SK-N-SH (cell line): ENCODE data around the gene NARS2. TPM values are rescaled to one million over a fixed set of nuclear protein-coding genes. Genes with fewer than 3 reads are reported as not detected.

Experiments
- CTCF ChIA-PET: fragments of 300-600, 350-600 bp; formaldehyde crosslinking; extraction: SDS; loops from one replicate; lab custom pipeline; 2021; lab: Yijun Ruan, JAX
- POLR2A ChIA-PET: fragments of 350-600 bp; sonication (Branson Sonifier 250); formaldehyde crosslinking; extraction: SDS; loops from one replicate; lab custom pipeline; 2020; ENCODE audit warnings: antibody characterized with exemption, inconsistent platforms; lab: Yijun Ruan, JAX
- DNase-seq: peaks from one replicate; pipeline ENCODE4 v3.0.0; 2012
- H2AFZ ChIP-seq: fragments of 200-600 bp; sonication (generic); 2 replicates; pipeline ENCODE4 v1.8.1; 2016; ENCODE audit warnings: antibody characterized with exemption, mild to moderate bottlenecking, low read depth
- H3F3A ChIP-seq: fragments of 200-600 bp; sonication (generic); replicated peaks from 2 replicates; pipeline ENCODE3; 2016; ENCODE audit warnings: antibody characterized with exemption, mild to moderate bottlenecking; ENCODE audit not compliant: insufficient read depth
- H3K27ac ChIP-seq, 2 experiments: fragments of 200-500 bp in 1 of 2; fragments of 200-600 bp in 1 of 2; sonication (Bioruptor generic) in 1 of 2; sonication (generic), shearing (Covaris generic) in 1 of 2; 2 replicates each; pipeline versions ENCODE4 v1.5.1 to v1.6.1; 2014 to 2016; ENCODE audit warnings: low read depth in 2 of 2, inconsistent platforms in 1 of 2, low read length in 1 of 2, mild to moderate bottlenecking in 1 of 2, mixed read lengths in 1 of 2
- H3K27me3 ChIP-seq: fragments of 200-600 bp; sonication (generic), shearing (Covaris generic); 2 replicates; pipeline ENCODE4 v1.6.1; 2016; ENCODE audit warnings: mixed run types; ENCODE audit not compliant: insufficient read depth
- H3K36me3 ChIP-seq, 2 experiments: fragments of 200-500 bp in 1 of 2; fragments of 200-600 bp in 1 of 2; sonication (Bioruptor generic) in 1 of 2; sonication (generic) in 1 of 2; replicated peaks in 1 of 2; 2 replicates each; pipeline versions ENCODE3 to v1.5.1; 2014 to 2016; ENCODE audit warnings: low read length in 1 of 2, mild to moderate bottlenecking in 1 of 2; ENCODE audit not compliant: insufficient read depth in 2 of 2, control insufficient read depth in 1 of 2
- H3K4me1 ChIP-seq, 2 experiments: fragments of 200-500 bp in 1 of 2; fragments of 200-600 bp in 1 of 2; sonication (Bioruptor generic) in 1 of 2; sonication (generic), shearing (Covaris generic) in 1 of 2; 2 replicates each; pipeline versions ENCODE4 v1.5.1 to v1.6.1; 2014 to 2016; ENCODE audit warnings: low read depth in 1 of 2, low read length in 1 of 2, mixed run types in 1 of 2; ENCODE audit not compliant: insufficient read depth in 2 of 2, control insufficient read depth in 1 of 2
- H3K4me2 ChIP-seq: fragments of 200-600 bp; sonication (generic), shearing (Covaris generic); 2 replicates; pipeline ENCODE4 v1.6.1; 2017; ENCODE audit warnings: mixed run types
- H3K4me3 ChIP-seq, 2 experiments: fragments of 200-500 bp in 1 of 2; fragments of 200-600 bp in 1 of 2; sonication (Bioruptor generic) in 1 of 2; sonication (generic), shearing (Covaris generic) in 1 of 2; 2 replicates each; pipeline versions ENCODE4 v1.5.1 to v1.8.1; 2014 to 2016; ENCODE audit warnings: low read depth in 2 of 2, inconsistent platforms in 1 of 2, low read length in 1 of 2, mild to moderate bottlenecking in 1 of 2, mixed read lengths in 1 of 2, moderate library complexity in 1 of 2
- H3K79me2 ChIP-seq: fragments of 200-600 bp; sonication (generic); 2 replicates; pipeline ENCODE4 v1.8.1; 2017; ENCODE audit warnings: mild to moderate bottlenecking; ENCODE audit not compliant: insufficient read depth
- H3K9ac ChIP-seq: fragments of 200-600 bp; sonication (generic); 2 replicates; pipeline ENCODE4 v1.6.1; 2017; ENCODE audit warnings: mixed run types
- H3K9me2 ChIP-seq: fragments of 200-600 bp; sonication (generic); 2 replicates; pipeline ENCODE4 v1.6.1; 2017; ENCODE audit warnings: mixed run types
- H3K9me3 ChIP-seq: fragments of 200-600 bp; sonication (generic); 2 replicates; pipeline ENCODE4 v1.6.1; 2017; ENCODE audit warnings: mixed run types, mild to moderate bottlenecking, moderate library complexity
- H4K20me1 ChIP-seq: fragments of 200-600 bp; sonication (generic); 2 replicates; pipeline ENCODE4 v1.6.1; 2017; ENCODE audit warnings: mild to moderate bottlenecking, mixed run types; ENCODE audit not compliant: insufficient read depth
- ELF1 ChIP-seq: IDR thresholded peaks from 2 replicates; pipeline ENCODE4 v1.4.0; 2012
- FOSL2 ChIP-seq: IDR thresholded peaks from 2 replicates; pipeline ENCODE4 v1.4.0; 2012; ENCODE audit warnings: low read depth, mild to moderate bottlenecking, moderate library complexity, borderline replicate concordance
- FOXJ3 ChIP-seq: sonication (generic); formaldehyde crosslinking; IDR thresholded peaks from 2 replicates; pipeline ENCODE4 v1.5.1; 2020; ENCODE audit warnings: mild to moderate bottlenecking, missing genetic modification reagents
- FOXM1 ChIP-seq: IDR thresholded peaks from 2 replicates; pipeline ENCODE4 v1.4.0; 2012; ENCODE audit warnings: low read depth, mild to moderate bottlenecking
- GATA2 ChIP-seq: sonication (generic); formaldehyde crosslinking; IDR thresholded peaks from 2 replicates; pipeline ENCODE4 v1.5.0; 2020; ENCODE audit warnings: mild to moderate bottlenecking, missing genetic modification reagents
- JUND ChIP-seq: IDR thresholded peaks from 2 replicates; pipeline ENCODE4 v1.4.0; 2012
- MEF2A ChIP-seq: IDR thresholded peaks from 2 replicates; pipeline ENCODE4 v1.4.0; 2012; ENCODE audit warnings: low read depth, borderline replicate concordance
- MXI1 ChIP-seq: IDR thresholded peaks from 2 replicates; pipeline ENCODE4 v1.6.1; 2012; ENCODE audit warnings: mild to moderate bottlenecking, low read depth, low read length, improper control_type of control experiment
- NFIC ChIP-seq: IDR thresholded peaks from 2 replicates; pipeline ENCODE4 v1.4.0; 2012; ENCODE audit warnings: borderline replicate concordance
- PBX3 ChIP-seq: IDR thresholded peaks from 2 replicates; pipeline ENCODE4; 2012
- POLR2AphosphoS5 ChIP-seq: IDR thresholded peaks from 2 replicates; pipeline ENCODE4 v1.6.1; 2012; ENCODE audit warnings: low read depth, low read length
- RAD21 ChIP-seq: IDR thresholded peaks from 2 replicates; pipeline ENCODE4 v1.6.1; 2012; ENCODE audit warnings: mild to moderate bottlenecking, low read length
- RCOR1 ChIP-seq: fragments of 150-350 bp; IDR thresholded peaks from 2 replicates; pipeline ENCODE4 v1.6.1; 2017; ENCODE audit warnings: antibody characterized with exemption, low read length
- SIN3A ChIP-seq: IDR thresholded peaks from 2 replicates; pipeline ENCODE4 v1.6.1; 2012; ENCODE audit warnings: low read depth, mild to moderate bottlenecking, low read length, moderate library complexity, borderline replicate concordance
- SMC3 ChIP-seq: IDR thresholded peaks from 2 replicates; pipeline ENCODE4 v1.6.1; 2012; ENCODE audit warnings: low read depth, low read length, improper control_type of control experiment
- TAF1 ChIP-seq: IDR thresholded peaks from 2 replicates; pipeline ENCODE4 v1.6.1; 2012; ENCODE audit warnings: low read depth, mild to moderate bottlenecking, low read length, moderate library complexity, borderline replicate concordance
- YY1 ChIP-seq: IDR thresholded peaks from 2 replicates; pipeline ENCODE4 v1.4.0; 2012; ENCODE audit warnings: low read depth, mild to moderate bottlenecking
- ZBTB33 ChIP-seq: IDR thresholded peaks from 2 replicates; pipeline ENCODE4 v1.4.0; 2012; ENCODE audit warnings: low read depth, borderline replicate concordance
- WGBS: methylation state at CpG from one replicate; pipeline ENCODE4 v1.1.6; 2017; ENCODE audit warnings: low lambda C conversion rate; 5-methylcytosine and 5-hydroxymethylcytosine counted together
- polyA plus RNA-seq, 3 experiments: library from polyadenylated mRNA; depleted of rRNA; stranded (reverse); fragments of >200 nt; gene quantifications; 2 replicates each; pipeline ENCODE4 v1.2.3, GENCODE V29; 2012
- TF ChIP-seq, protein P1 (sequence below): fragments of 200-600 bp; sonication (generic); IDR thresholded peaks from 2 replicates; pipeline ENCODE4 v1.6.1; 2017; ENCODE audit warnings: antibody characterized with exemption, mild to moderate bottlenecking, moderate library complexity
- TF ChIP-seq, protein P2 (sequence below): IDR thresholded peaks from 2 replicates; pipeline ENCODE4 v1.4.0; 2012; ENCODE audit warnings: low read depth, borderline replicate concordance

Gene NARS2
- polyA plus RNA-seq, 1 of the 3 experiments (the other 2 are of a cell fraction), result 8.9 TPM

- H3K4me2 ChIP-seq, result no peak overlapping the region
- H2AFZ ChIP-seq, result no peak overlapping the region
- peaks cover 0 to 3% of the 10 kb centered on the region in 2 experiments; a peak in 1 of 4 replicates for H3K4me1 ChIP-seq
- H3K9me2 ChIP-seq, result no peaks in the 10 kb centered on the region
- H3K79me2 ChIP-seq, result no peaks in the 10 kb centered on the region
- DNase-seq, result no peak
- WGBS, result 83% methylated on average over 6 of the region's 6 CpGs
- ChIA-PET CTCF (interaction anchor here (3.4 kb wide), 1 partner anchor 14 kb away, joined by 22 read pairs; no protein-coding TSS in a partner anchor), POLR2A (no interaction called here)
- H4K20me1 ChIP-seq, result no peaks in the 10 kb centered on the region
- no peak overlapping the region for H3K9ac ChIP-seq
- H3K27ac ChIP-seq, result no peak overlapping the region
- H3K4me3 ChIP-seq, result no peak overlapping the region
- no peaks in the 10 kb centered on the region for H3F3A ChIP-seq
- H3K36me3 ChIP-seq, result peaks cover 5 to 13% of the 10 kb centered on the region in 2 experiments
- H3K27me3 ChIP-seq, result no peaks in the 10 kb centered on the region
- H3K9me3 ChIP-seq, result no peaks in the 10 kb centered on the region
- TF ChIP-seq POLR2AphosphoS5 (no peak), NFIC (no peak), RCOR1 (no peak), TAF1 (no peak), SIN3A (no peak), ELF1 (no peak), GATA2 (no peak), MEF2A (no peak), MXI1 (no peak), SMC3 (no peak), JUND (no peak)
- TF ChIP-seq, protein P1, sequence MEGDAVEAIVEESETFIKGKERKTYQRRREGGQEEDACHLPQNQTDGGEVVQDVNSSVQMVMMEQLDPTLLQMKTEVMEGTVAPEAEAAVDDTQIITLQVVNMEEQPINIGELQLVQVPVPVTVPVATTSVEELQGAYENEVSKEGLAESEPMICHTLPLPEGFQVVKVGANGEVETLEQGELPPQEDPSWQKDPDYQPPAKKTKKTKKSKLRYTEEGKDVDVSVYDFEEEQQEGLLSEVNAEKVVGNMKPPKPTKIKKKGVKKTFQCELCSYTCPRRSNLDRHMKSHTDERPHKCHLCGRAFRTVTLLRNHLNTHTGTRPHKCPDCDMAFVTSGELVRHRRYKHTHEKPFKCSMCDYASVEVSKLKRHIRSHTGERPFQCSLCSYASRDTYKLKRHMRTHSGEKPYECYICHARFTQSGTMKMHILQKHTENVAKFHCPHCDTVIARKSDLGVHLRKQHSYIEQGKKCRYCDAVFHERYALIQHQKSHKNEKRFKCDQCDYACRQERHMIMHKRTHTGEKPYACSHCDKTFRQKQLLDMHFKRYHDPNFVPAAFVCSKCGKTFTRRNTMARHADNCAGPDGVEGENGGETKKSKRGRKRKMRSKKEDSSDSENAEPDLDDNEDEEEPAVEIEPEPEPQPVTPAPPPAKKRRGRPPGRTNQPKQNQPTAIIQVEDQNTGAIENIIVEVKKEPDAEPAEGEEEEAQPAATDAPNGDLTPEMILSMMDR, result no peak
- TF ChIP-seq, protein P2, sequence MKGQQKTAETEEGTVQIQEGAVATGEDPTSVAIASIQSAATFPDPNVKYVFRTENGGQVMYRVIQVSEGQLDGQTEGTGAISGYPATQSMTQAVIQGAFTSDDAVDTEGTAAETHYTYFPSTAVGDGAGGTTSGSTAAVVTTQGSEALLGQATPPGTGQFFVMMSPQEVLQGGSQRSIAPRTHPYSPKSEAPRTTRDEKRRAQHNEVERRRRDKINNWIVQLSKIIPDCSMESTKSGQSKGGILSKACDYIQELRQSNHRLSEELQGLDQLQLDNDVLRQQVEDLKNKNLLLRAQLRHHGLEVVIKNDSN, result no peak
Measured at GRCh38 chr11:78551066-78551465, 23.6 kb downstream of the NARS2 start.

DNA sequence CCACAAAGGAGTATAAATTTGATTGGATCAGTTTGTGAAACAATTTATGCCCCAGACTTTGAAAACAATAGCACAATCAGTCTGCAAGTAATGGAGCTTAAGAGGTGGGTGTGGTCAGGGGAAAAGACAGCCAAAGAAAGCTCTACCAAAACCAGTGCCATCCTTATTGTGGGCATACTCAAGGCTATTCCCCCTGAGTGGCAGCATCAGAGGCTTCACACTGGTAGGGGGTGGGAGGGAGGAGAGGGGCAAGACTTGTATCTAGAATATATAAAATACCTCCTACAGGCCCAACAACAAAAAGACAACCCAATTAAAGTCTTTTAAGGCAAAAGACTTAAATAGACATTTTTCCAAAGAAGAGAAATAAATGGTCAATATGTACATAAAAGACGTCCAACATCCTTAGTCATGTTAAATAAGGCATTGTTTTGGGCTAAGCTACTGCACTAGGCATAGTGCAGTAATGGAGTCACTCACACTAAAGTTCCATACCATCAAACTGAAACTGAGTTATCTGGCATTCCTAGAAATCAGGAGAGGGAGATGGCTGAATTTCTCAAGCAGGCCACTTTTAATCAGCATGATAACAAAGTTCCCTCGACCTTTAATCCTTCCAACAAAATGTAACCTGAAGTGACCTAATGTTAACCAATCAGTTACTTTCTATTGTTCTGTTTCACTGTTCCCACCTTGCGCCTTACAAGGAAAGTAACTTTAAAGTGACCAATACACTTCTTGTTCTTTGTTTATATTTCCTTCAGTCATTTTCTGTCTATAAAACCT, 24.8 kb downstream of the NARS2 start:
- H3K27me3 ChIP-seq, result no peaks in the 10 kb centered on the region
- H3K79me2 ChIP-seq, result no peaks in the 10 kb centered on the region
- H3K4me1 ChIP-seq, result peaks cover 0 to 3% of the 10 kb centered on the region in 2 experiments; a peak in 1 of 4 replicates
- WGBS, result 92% methylated on average over 3 of the region's 3 CpGs
- no peaks in the 10 kb centered on the region for H3K9me3 ChIP-seq
- H3K36me3 ChIP-seq, result peaks cover 0 to 9% of the 10 kb centered on the region in 2 experiments
- CTCF ChIA-PET, result interaction anchor here (3.4 kb wide), 1 partner anchor 15 kb away, joined by 22 read pairs; no protein-coding TSS in a partner anchor
- no peak for DNase-seq
- no peaks in the 10 kb centered on the region for H3K9me2 ChIP-seq
- no peaks in the 10 kb centered on the region for H3F3A ChIP-seq
- no peak overlapping the region for H3K9ac ChIP-seq
- H3K27ac ChIP-seq, result no peak overlapping the region
- H4K20me1 ChIP-seq, result no peaks in the 10 kb centered on the region
- no peak overlapping the region for H3K4me3 ChIP-seq
- H3K4me2 ChIP-seq, result no peak overlapping the region
- POLR2A ChIA-PET, result no interaction called here
- H2AFZ ChIP-seq, result no peak overlapping the region
- TF ChIP-seq PBX3 (no peak), ZBTB33 (no peak), YY1 (no peak), POLR2AphosphoS5 (no peak), RAD21 (no peak), FOXM1 (no peak), FOXJ3 (CRISPR knock-in tag) (no peak), FOSL2 (no peak)
- TF ChIP-seq, protein P1, result no peak
